ENCODE measurements around the gene PCSK9.

Gene PCSK9

DNA sequence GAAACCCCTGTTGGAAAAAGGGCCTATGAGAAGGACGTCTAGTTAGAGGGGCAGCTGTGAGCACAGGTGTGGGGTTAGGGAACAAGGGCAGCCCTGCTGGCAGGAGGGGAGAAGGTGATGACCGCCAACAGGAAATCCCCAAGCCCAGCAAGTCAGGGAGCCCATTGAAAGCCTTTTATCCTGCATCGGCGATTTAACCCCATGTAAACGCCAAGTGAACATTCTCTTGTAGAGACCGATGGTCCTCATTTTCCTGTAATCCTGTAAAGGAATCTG, 41.7 kb upstream of the PCSK9 start:
- no peak for DNase-seq (ENCODE audit: low read depth)
- Histone ChIP-seq H3K9me3 (ENCODE audit: control insufficient read depth, low read length) (no peaks in the 10 kb centered on the region), H3K27me3 (replicated peaks; ENCODE audit: control insufficient read depth, insufficient read depth, low read length) (peaks cover 26% of the 10 kb centered on the region), H3K9ac (ENCODE audit: low read length) (no peak overlapping the region), H3K4me1 (ENCODE audit: control insufficient read depth, insufficient read depth, low read length) (no peaks in the 10 kb centered on the region), H3K36me3 (ENCODE audit: control insufficient read depth, insufficient read depth, low read length, severe bottlenecking) (no peaks in the 10 kb centered on the region), H3K4me3 (ENCODE audit: low read length) (no peak overlapping the region)

DNA sequence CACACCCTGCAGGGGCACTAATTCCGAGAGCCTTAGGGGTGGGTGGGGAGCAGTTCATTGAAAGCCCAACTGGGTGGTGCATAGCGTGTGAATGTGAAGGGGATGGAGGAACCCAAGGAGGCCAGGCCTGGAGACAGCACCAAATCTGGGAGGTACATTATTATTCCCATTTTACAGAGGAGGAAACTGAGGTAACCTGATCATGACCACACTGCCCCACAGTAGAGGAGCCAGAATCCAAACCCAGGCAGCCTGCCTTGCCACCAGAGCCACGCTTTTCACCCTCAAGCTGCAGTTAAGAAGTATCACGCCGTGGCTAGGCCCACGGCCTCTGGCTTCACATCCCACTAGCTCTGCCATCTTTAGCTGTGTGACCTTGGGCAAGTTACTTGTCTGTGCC, 41.2 kb upstream of the PCSK9 start:
- Histone ChIP-seq H3K36me3 (ENCODE audit: control insufficient read depth, insufficient read depth, low read length, severe bottlenecking) (no peaks in the 10 kb centered on the region), H3K4me1 (ENCODE audit: control insufficient read depth, insufficient read depth, low read length) (no peaks in the 10 kb centered on the region), H3K27me3 (replicated peaks; ENCODE audit: control insufficient read depth, insufficient read depth, low read length) (peaks cover 26% of the 10 kb centered on the region), H3K9ac (ENCODE audit: low read length) (no peak overlapping the region), H3K9me3 (ENCODE audit: control insufficient read depth, low read length) (no peaks in the 10 kb centered on the region), H3K4me3 (ENCODE audit: low read length) (no peak overlapping the region)
- no peak for DNase-seq (ENCODE audit: low read depth)

DNA sequence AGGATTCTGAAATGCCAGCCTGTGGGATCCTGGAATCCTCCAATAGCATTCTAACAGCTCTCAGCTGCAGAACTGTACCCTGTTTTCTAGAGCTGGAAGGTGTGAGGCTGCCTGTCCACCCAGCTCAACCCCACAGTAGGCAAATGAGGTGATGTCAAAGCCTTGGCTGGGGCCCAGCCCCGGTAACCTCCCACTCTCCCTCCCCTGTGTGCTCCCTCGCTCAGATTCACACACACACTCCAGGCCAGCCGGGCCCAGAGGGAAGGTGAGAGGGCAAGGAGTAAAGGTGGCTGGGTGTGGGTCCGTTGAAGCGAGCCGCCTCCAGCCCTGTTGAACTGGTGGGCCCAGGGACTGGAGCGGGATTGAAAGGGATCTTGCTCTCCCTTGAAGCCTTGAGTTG, 40.7 kb upstream of the PCSK9 start, which contains the start of gene BSND:
BSND (plus strand) TSS at position 257 of the 400 bp plus-strand sequence. CDS start 254 bp downstream, outside the sequence.
- no peak within 1 kb of the TSS for H3K4me3 ChIP-seq (ENCODE audit: low read length)
- H3K36me3 ChIP-seq (ENCODE audit: control insufficient read depth, insufficient read depth, low read length, severe bottlenecking), result no peaks in the 10 kb centered on the region
- H3K9ac ChIP-seq (ENCODE audit: low read length), result no peak within 1 kb of the TSS
- no peak for DNase-seq (ENCODE audit: low read depth)
- H3K9me3 ChIP-seq (ENCODE audit: control insufficient read depth, low read length), result no peaks in the 10 kb centered on the region
- H3K27me3 ChIP-seq (replicated peaks; ENCODE audit: control insufficient read depth, insufficient read depth, low read length), result peaks cover 26% of the 10 kb centered on the region
- H3K4me1 ChIP-seq (ENCODE audit: control insufficient read depth, insufficient read depth, low read length), result no peaks in the 10 kb centered on the region

DNA sequence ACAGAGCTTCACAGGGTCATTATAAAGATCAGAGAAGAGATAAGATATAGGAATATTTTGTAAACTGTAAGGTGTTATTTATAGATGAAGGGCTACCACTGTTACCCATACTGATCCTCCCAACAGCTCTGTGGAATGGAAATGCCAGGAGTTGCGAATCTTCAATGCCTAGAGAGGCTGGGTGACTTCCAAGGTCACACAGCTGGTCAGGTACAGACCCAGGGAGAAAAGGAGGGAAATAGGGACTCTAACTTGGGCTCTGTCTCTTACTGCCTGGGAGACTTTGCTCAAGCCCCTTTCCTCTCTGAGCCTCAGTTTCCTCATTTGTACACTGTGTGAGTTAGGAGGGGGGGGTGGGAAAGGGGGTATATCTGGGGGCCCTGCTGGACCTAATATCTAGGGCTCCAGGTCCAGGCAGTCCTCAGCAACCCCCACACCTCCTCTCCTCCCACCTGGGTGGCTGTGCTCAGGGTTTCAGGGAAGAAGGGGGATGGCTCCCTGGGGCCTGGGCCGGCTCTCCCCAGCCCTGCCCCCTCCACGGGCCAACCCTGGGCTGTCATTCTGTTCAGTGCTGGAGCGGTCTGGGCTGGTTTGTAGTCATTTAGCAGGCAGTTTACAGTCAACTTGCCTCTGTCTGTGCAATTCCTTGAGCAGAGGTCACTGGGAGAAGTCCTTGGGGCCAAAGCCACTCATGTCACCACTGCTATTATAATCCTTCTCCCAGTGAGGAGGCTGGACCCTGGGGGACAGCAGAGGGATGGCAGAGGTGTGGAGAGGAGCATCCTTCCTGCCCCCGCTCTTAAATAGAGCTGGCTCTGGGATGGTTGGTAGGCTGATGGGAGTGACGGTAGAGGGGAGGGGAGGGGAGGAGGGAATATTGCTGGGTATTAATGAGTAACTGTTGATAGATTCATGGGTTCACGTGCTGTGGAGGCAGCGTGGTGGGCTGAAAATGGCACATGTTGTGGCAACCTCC, 39.0 kb upstream of the PCSK9 start:
- H3K4me3 ChIP-seq (ENCODE audit: low read length), result no peak overlapping the region
- H3K9me3 ChIP-seq (ENCODE audit: control insufficient read depth, low read length), result no peaks in the 10 kb centered on the region
- H3K9ac ChIP-seq (ENCODE audit: low read length), result no peak overlapping the region
- peaks cover 21% of the 10 kb centered on the region for H3K27me3 ChIP-seq (replicated peaks; ENCODE audit: control insufficient read depth, insufficient read depth, low read length)
- DNase-seq (ENCODE audit: low read depth), result no peak
- H3K4me1 ChIP-seq (ENCODE audit: control insufficient read depth, insufficient read depth, low read length), result no peaks in the 10 kb centered on the region
- H3K36me3 ChIP-seq (ENCODE audit: control insufficient read depth, insufficient read depth, low read length, severe bottlenecking), result no peaks in the 10 kb centered on the region

DNA sequence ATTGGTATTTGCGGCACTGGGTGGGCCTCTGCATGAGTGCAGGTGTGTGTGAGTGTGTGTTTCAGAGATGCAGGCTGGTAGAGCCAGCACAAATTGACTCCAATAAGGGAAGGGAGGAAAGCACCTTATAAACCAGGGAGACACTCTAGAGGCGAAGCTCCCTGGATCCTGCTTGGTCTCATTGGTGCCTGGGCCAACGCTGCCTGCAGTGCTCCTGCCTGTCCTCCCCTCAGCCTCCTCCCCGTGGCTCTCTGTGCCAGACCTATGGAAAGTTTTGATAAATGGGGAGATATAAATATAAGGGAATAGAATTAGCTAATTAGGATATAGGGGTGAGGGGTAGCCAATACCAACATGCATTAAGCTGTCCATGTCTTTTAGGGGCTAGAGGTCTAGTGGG, 38.0 kb upstream of the PCSK9 start:
- H3K27me3 ChIP-seq (replicated peaks; ENCODE audit: control insufficient read depth, insufficient read depth, low read length), result peaks cover 13% of the 10 kb centered on the region
- H3K9ac ChIP-seq (ENCODE audit: low read length), result no peak overlapping the region
- no peaks in the 10 kb centered on the region for H3K9me3 ChIP-seq (ENCODE audit: control insufficient read depth, low read length)
- no peak for DNase-seq (ENCODE audit: low read depth)
- H3K4me3 ChIP-seq (ENCODE audit: low read length), result no peak overlapping the region
- H3K4me1 ChIP-seq (ENCODE audit: control insufficient read depth, insufficient read depth, low read length), result no peaks in the 10 kb centered on the region
- no peaks in the 10 kb centered on the region for H3K36me3 ChIP-seq (ENCODE audit: control insufficient read depth, insufficient read depth, low read length, severe bottlenecking)

DNA sequence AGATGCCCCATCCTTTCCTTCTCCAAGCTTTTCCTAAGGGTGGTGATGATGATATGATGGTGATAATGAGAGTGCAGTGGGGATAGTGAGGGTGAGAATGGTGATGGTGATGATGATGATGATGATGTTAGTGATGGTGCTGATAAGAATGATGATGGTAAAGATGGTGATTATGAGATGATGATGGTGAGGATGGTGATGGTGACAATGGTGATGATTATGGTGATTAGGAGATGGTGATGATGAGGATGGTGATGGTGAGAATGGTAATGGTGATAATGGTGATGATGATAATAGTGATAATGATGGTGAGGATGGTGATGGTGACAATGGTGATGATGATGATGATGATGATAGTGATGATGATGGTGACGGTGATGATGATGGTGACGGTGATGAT, 36.7 kb upstream of the PCSK9 start:
- H3K9me3 ChIP-seq (ENCODE audit: control insufficient read depth, low read length), result no peaks in the 10 kb centered on the region

DNA sequence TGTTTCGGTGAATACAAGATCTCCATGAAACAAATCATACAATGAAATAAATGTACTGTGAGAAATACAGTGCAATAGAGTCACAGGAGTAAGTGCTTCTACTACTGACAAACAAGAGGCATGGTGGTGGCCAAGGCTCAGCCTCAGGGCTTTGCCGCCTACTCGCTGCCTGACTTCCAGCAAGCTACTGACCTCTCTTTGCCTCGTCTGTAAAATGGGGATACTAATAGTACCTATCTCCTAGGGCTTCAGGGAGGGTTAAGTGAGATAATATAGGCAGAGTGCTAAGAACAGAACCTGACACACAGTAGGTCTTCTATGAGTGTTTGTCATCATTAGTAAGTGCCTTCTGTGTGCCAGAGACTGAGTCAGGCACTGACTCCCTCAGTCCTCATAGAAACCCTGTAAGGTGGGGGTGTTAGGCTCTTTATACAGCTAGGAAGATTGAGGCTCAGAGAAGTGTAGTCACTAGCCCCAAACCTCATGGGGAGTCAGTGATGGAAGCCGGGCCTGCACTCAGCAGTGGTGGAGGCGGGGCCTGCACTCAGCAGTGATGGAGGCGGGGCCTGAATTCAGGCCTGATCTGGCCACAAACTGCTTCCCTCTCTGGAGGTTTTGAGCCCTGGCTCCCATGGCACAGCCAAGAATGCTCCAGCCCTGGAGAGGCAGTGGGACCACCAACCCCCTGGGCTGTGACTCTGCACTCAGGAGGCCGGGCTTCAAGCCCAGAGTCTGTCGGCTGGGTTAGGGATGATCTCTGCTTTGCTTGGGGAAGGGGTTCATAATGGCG, 33.8 kb upstream of the PCSK9 start:
- no peak for DNase-seq (ENCODE audit: low read depth)

More for the DNA sequence above, 36.7 kb upstream of the PCSK9 start:
- H3K27me3 ChIP-seq (replicated peaks; ENCODE audit: control insufficient read depth, insufficient read depth, low read length), result peaks cover 9% of the 10 kb centered on the region
- no peaks in the 10 kb centered on the region for H3K36me3 ChIP-seq (ENCODE audit: control insufficient read depth, insufficient read depth, low read length, severe bottlenecking)
- no peak overlapping the region for H3K9ac ChIP-seq (ENCODE audit: low read length)
- H3K4me1 ChIP-seq (ENCODE audit: control insufficient read depth, insufficient read depth, low read length), result no peaks in the 10 kb centered on the region
- H3K4me3 ChIP-seq (ENCODE audit: low read length), result no peak overlapping the region
- no peak for DNase-seq (ENCODE audit: low read depth)

DNA sequence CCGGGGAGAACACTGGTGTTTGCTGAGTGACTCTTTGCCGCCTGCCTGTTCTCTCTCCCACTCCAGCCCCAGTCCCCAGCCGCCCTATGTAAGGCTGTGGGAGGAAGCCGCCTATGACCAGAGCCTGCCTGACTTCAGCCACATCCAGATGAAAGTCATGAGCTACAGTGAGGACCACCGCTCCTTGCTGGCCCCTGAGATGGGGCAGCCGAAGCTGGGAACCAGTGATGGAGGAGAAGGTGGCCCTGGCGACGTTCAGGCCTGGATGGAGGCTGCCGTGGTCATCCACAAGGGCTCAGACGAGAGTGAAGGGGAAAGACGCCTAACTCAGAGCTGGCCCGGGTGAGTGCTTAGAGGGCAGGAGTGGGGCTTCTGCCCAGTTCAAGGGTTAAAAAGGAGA, 32.4 kb upstream of the PCSK9 start:
- peaks cover 7% of the 10 kb centered on the region for H3K27me3 ChIP-seq (replicated peaks; ENCODE audit: control insufficient read depth, insufficient read depth, low read length)
- H3K36me3 ChIP-seq (ENCODE audit: control insufficient read depth, insufficient read depth, low read length, severe bottlenecking), result no peaks in the 10 kb centered on the region
- no peaks in the 10 kb centered on the region for H3K9me3 ChIP-seq (ENCODE audit: control insufficient read depth, low read length)
- no peak overlapping the region for H3K4me3 ChIP-seq (ENCODE audit: low read length)
- no peak for DNase-seq (ENCODE audit: low read depth)
- peaks cover 5% of the 10 kb centered on the region for H3K4me1 ChIP-seq (ENCODE audit: control insufficient read depth, insufficient read depth, low read length)
- no peak overlapping the region for H3K9ac ChIP-seq (ENCODE audit: low read length)

More for the DNA sequence above, 33.8 kb upstream of the PCSK9 start:
- no peaks in the 10 kb centered on the region for H3K27me3 ChIP-seq (replicated peaks; ENCODE audit: control insufficient read depth, insufficient read depth, low read length)
- no peak overlapping the region for H3K4me3 ChIP-seq (ENCODE audit: low read length)
- no peak overlapping the region for H3K9ac ChIP-seq (ENCODE audit: low read length)
- H3K36me3 ChIP-seq (ENCODE audit: control insufficient read depth, insufficient read depth, low read length, severe bottlenecking), result no peaks in the 10 kb centered on the region
- H3K4me1 ChIP-seq (ENCODE audit: control insufficient read depth, insufficient read depth, low read length), result peaks cover 5% of the 10 kb centered on the region
- no peaks in the 10 kb centered on the region for H3K9me3 ChIP-seq (ENCODE audit: control insufficient read depth, low read length)

DNA sequence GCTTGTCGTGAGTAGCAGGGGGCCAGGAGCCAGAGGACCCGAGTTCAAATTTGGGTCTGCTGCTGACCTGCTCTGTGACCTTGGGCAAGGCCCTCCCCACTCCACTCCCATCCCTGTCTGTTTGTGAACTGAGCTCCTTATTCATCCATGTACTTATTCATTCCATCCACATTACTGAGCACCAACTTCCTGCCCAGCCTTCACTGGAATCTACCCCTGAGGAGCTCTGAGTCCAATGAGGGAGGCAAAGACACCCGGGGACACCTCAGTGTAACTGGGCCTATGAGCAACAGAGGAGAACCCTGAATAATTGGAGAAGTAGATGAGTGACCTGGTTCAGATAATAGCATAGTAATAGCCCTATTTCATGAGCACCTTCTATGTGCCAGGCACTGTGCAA, 31.7 kb upstream of the PCSK9 start:
- H3K9me3 ChIP-seq (ENCODE audit: control insufficient read depth, low read length), result no peaks in the 10 kb centered on the region
- H3K36me3 ChIP-seq (ENCODE audit: control insufficient read depth, insufficient read depth, low read length, severe bottlenecking), result no peaks in the 10 kb centered on the region
- no peak overlapping the region for H3K9ac ChIP-seq (ENCODE audit: low read length)
- H3K4me3 ChIP-seq (ENCODE audit: low read length), result no peak overlapping the region
- DNase-seq (ENCODE audit: low read depth), result peak; percentile 49
- H3K4me1 ChIP-seq (ENCODE audit: control insufficient read depth, insufficient read depth, low read length), result peaks cover 5% of the 10 kb centered on the region
- H3K27me3 ChIP-seq (replicated peaks; ENCODE audit: control insufficient read depth, insufficient read depth, low read length), result peaks cover 13% of the 10 kb centered on the region

DNA sequence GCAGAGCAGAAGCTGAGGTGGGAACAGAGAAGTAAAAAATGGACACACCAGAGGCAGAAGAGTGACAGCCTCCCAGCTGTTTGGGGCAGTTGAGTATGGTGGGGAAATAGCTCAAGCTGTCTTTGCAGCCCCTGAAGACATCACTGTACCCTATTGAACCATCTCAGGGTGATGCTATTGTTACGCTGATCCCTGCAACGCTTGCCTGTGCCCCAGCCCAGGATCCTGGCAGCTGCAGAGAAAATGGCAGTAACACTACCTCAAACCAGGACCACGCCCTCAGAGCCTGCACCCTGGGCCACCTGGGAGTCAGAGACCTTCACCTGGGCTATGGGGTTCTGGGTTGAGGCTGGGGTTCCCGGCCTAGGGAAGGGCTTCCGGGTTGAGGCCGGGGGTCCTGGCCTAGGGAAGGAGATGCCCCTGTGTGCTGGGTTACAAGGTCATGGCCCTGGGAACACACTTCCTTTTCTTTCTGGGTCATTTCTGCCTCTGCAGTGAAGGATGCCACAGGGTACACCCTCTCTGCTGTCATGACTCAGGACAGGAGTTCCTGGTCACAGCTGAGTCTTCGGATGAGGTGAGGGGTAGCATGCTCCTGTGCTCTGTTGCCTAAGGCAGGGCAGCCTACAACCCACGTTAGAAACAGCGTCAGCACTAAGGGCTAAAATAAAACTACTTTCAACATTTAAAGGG, 29.0 kb upstream of the PCSK9 start:
- H3K9me3 ChIP-seq (ENCODE audit: control insufficient read depth, low read length), result no peaks in the 10 kb centered on the region
- H3K4me1 ChIP-seq (ENCODE audit: control insufficient read depth, insufficient read depth, low read length), result peaks cover 5% of the 10 kb centered on the region
- no peak for DNase-seq (ENCODE audit: low read depth)
- no peak overlapping the region for H3K4me3 ChIP-seq (ENCODE audit: low read length)
- no peaks in the 10 kb centered on the region for H3K36me3 ChIP-seq (ENCODE audit: control insufficient read depth, insufficient read depth, low read length, severe bottlenecking)
- H3K27me3 ChIP-seq (replicated peaks; ENCODE audit: control insufficient read depth, insufficient read depth, low read length), result peaks cover 32% of the 10 kb centered on the region
- H3K9ac ChIP-seq (ENCODE audit: low read length), result no peak overlapping the region

DNA sequence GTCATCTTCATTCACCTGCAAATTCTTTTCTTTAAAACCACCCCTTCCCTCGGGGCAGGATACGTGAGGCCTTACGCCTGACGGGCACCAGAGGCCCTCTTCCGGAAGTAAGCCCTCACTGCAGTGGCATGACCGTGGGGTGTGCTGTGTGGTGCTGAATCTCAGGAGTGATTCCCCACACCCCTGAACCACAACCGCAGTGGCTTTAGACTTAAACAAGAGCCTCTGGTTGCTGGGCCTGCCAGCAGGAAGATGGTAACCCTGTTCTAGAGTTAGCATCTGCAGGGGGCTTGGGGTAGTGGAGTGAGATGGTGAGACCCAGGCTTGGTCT, 28.5 kb upstream of the PCSK9 start:
- Histone ChIP-seq H3K9ac (ENCODE audit: low read length) (no peak overlapping the region), H3K27me3 (replicated peaks; ENCODE audit: control insufficient read depth, insufficient read depth, low read length) (peaks cover 37% of the 10 kb centered on the region), H3K36me3 (ENCODE audit: control insufficient read depth, insufficient read depth, low read length, severe bottlenecking) (no peaks in the 10 kb centered on the region), H3K9me3 (ENCODE audit: control insufficient read depth, low read length) (no peaks in the 10 kb centered on the region), H3K4me1 (ENCODE audit: control insufficient read depth, insufficient read depth, low read length) (peaks cover 5% of the 10 kb centered on the region), H3K4me3 (ENCODE audit: low read length) (no peak overlapping the region)
- DNase-seq (ENCODE audit: low read depth), result no peak
